Measurements from ENCODE around the gene HSP90B1. TPM values are rescaled to one million over a fixed set of nuclear protein-coding genes. Genes with fewer than 3 reads are reported as not detected.

Gene HSP90B1
- polyA plus RNA-seq, 1 of the 3 experiments (the other 2 are of a cell fraction) = 420 TPM

DNA sequence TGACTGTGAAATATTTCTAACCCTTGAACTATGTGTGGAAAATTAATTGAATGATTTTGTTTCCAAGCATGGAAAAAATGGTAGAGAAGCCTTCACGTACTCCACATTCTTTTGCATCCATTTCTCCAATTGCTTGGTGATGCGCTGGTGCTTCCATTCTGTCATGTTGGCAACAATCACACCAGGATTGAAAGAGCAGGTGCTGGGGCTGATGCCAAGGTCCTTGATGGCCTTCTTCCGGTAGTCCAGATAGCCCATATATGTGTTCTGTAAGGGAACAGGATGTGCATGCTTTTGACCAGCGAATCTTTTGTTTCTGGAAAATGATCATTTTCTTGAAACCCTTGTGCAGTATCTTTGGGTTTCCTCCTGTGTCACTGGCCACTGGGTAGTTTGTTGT is 64.0 kb downstream of the HSP90B1 start (continued):
- no peak for TF ChIP-seq CHD2 (IDR thresholded peaks at IDR 0.05; ENCODE audit: low read length, partially characterized antibody)
- TF ChIP-seq FOXJ3 (CRISPR knock-in tag; IDR thresholded peaks at IDR 0.05) = no peak
- no peak for TF ChIP-seq FOSL2 (IDR thresholded peaks at IDR 0.05; ENCODE audit: borderline replicate concordance, low read depth)

GRCh38 chr12:103996595-103996994 is 66.4 kb downstream of the HSP90B1 start:
- H3K9ac ChIP-seq = no peak overlapping the region
- no peaks in the 10 kb centered on the region for H3K9me2 ChIP-seq
- H3K4me2 ChIP-seq = no peak overlapping the region
- no peak for DNase-seq
- no peaks in the 10 kb centered on the region for H4K20me1 ChIP-seq (ENCODE audit: insufficient read depth)
- no peak overlapping the region for H2AFZ ChIP-seq (ENCODE audit: low read depth)
- no peak overlapping the region for H3K4me3 ChIP-seq (ENCODE audit: low read depth in 2 of 2, low read length in 1 of 2)
- no peaks in the 10 kb centered on the region for H3K9me3 ChIP-seq
- H3K27me3 ChIP-seq (ENCODE audit: insufficient read depth) = no peaks in the 10 kb centered on the region
- 63% methylated on average over 1 of the region's 5 CpGs for WGBS (ENCODE audit: low lambda C conversion rate)
- TF ChIP-seq SIN3A (IDR thresholded peaks at IDR 0.05; ENCODE audit: borderline replicate concordance, low read depth, low read length) (no peak), POLR2AphosphoS5 (IDR thresholded peaks at IDR 0.05; ENCODE audit: low read depth, low read length) (no peak), YY1 (IDR thresholded peaks at IDR 0.05; ENCODE audit: low read depth) (no peak), NFIC (IDR thresholded peaks at IDR 0.05; ENCODE audit: borderline replicate concordance) (no peak), ELF1 (IDR thresholded peaks at IDR 0.05) (no peak), JUND (IDR thresholded peaks at IDR 0.05) (no peak), GABPA (IDR thresholded peaks at IDR 0.05; ENCODE audit: low read depth) (no peak), CHD2 (IDR thresholded peaks at IDR 0.05; ENCODE audit: low read length, partially characterized antibody) (no peak), TCF12 (IDR thresholded peaks at IDR 0.05) (no peak), RFX5 (IDR thresholded peaks at IDR 0.05; ENCODE audit: low read length) (no peak), EZH2phosphoT487 (IDR thresholded peaks at IDR 0.05; ENCODE audit: borderline replicate concordance, low read depth) (no peak), FOXJ3 (CRISPR knock-in tag; IDR thresholded peaks at IDR 0.05) (no peak)
- TF ChIP-seq, protein P1, sequence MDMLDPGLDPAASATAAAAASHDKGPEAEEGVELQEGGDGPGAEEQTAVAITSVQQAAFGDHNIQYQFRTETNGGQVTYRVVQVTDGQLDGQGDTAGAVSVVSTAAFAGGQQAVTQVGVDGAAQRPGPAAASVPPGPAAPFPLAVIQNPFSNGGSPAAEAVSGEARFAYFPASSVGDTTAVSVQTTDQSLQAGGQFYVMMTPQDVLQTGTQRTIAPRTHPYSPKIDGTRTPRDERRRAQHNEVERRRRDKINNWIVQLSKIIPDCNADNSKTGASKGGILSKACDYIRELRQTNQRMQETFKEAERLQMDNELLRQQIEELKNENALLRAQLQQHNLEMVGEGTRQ (IDR thresholded peaks at IDR 0.05; ENCODE audit: borderline replicate concordance, low read depth, low read length) = no peak
- H3K27ac ChIP-seq (ENCODE audit: low read depth in 2 of 2, low read length in 1 of 2) = no peak overlapping the region
- ChIA-PET POLR2A (no interaction called here), CTCF (interaction anchor here (1.5 kb wide), 1 partner anchor 112 kb away, joined by 5 read pairs; no protein-coding TSS in a partner anchor)
- no peaks in the 10 kb centered on the region for H3K4me1 ChIP-seq (ENCODE audit: control insufficient read depth in 1 of 2, insufficient read depth in 2 of 2, low read depth in 1 of 2, low read length in 1 of 2)
- H3K36me3 ChIP-seq (replicated peaks in 1 of 2; ENCODE audit: control insufficient read depth in 1 of 2, insufficient read depth in 2 of 2, low read length in 1 of 2) = no peaks in the 10 kb centered on the region
- no peaks in the 10 kb centered on the region for H3F3A ChIP-seq (replicated peaks; ENCODE audit: insufficient read depth)
- no peaks in the 10 kb centered on the region for H3K79me2 ChIP-seq (ENCODE audit: insufficient read depth)

GRCh38 chr12:103997286-103997900 is 67.2 kb downstream of the HSP90B1 start:
- no peaks in the 10 kb centered on the region for H3K9me2 ChIP-seq
- ChIA-PET POLR2A (no interaction called here), CTCF (interaction anchor here (0.6 kb wide), 1 partner anchor 62 kb away, joined by 3 read pairs; no protein-coding TSS in a partner anchor)
- no peak overlapping the region for H3K4me2 ChIP-seq
- H3K27me3 ChIP-seq (ENCODE audit: insufficient read depth) = no peaks in the 10 kb centered on the region
- no peaks in the 10 kb centered on the region for H3K36me3 ChIP-seq (replicated peaks in 1 of 2; ENCODE audit: control insufficient read depth in 1 of 2, insufficient read depth in 2 of 2, low read length in 1 of 2)
- H3K4me1 ChIP-seq (ENCODE audit: control insufficient read depth in 1 of 2, insufficient read depth in 2 of 2, low read depth in 1 of 2, low read length in 1 of 2) = no peaks in the 10 kb centered on the region
- no peaks in the 10 kb centered on the region for H3K9me3 ChIP-seq
- no peak for DNase-seq
- H3F3A ChIP-seq (replicated peaks; ENCODE audit: insufficient read depth) = no peaks in the 10 kb centered on the region
- no peak overlapping the region for H3K4me3 ChIP-seq (ENCODE audit: low read depth in 2 of 2, low read length in 1 of 2)
- no peaks in the 10 kb centered on the region for H3K79me2 ChIP-seq (ENCODE audit: insufficient read depth)
- no peaks in the 10 kb centered on the region for H4K20me1 ChIP-seq (ENCODE audit: insufficient read depth)
- H2AFZ ChIP-seq (ENCODE audit: low read depth) = no peak overlapping the region
- no peak overlapping the region for H3K9ac ChIP-seq
- no peak overlapping the region for H3K27ac ChIP-seq (ENCODE audit: low read depth in 2 of 2, low read length in 1 of 2)
- 84% methylated on average over 15 of the region's 16 CpGs for WGBS (ENCODE audit: low lambda C conversion rate)
- TF ChIP-seq RCOR1 (IDR thresholded peaks at IDR 0.05; ENCODE audit: low read length) (no peak), EP300 (IDR thresholded peaks at IDR 0.05; ENCODE audit: borderline replicate concordance in 1 of 2, low read depth in 1 of 2, low read length in 1 of 2) (no peak), GATA2 (CRISPR knock-in tag; IDR thresholded peaks at IDR 0.05) (no peak), TEAD4 (IDR thresholded peaks at IDR 0.05; ENCODE audit: borderline replicate concordance, insufficient read depth) (no peak), EZH2phosphoT487 (IDR thresholded peaks at IDR 0.05; ENCODE audit: borderline replicate concordance, low read depth) (no peak), RAD21 (IDR thresholded peaks at IDR 0.05; ENCODE audit: low read length) (no peak), FOXJ3 (CRISPR knock-in tag; IDR thresholded peaks at IDR 0.05) (no peak), TAF1 (IDR thresholded peaks at IDR 0.05; ENCODE audit: borderline replicate concordance, low read depth, low read length) (no peak), CTCF (IDR thresholded peaks at IDR 0.05) (no peak), MXI1 (IDR thresholded peaks at IDR 0.05; ENCODE audit: low read depth, low read length) (no peak), RXRA (IDR thresholded peaks at IDR 0.05; ENCODE audit: borderline replicate concordance, low read depth) (no peak), SIN3A (IDR thresholded peaks at IDR 0.05; ENCODE audit: borderline replicate concordance, low read depth, low read length) (no peak), MEF2A (IDR thresholded peaks at IDR 0.05; ENCODE audit: borderline replicate concordance, low read depth) (no peak), SMC3 (IDR thresholded peaks at IDR 0.05; ENCODE audit: low read depth, low read length) (no peak)
